Measurements from ENCODE around the gene KANK2.

DNA sequence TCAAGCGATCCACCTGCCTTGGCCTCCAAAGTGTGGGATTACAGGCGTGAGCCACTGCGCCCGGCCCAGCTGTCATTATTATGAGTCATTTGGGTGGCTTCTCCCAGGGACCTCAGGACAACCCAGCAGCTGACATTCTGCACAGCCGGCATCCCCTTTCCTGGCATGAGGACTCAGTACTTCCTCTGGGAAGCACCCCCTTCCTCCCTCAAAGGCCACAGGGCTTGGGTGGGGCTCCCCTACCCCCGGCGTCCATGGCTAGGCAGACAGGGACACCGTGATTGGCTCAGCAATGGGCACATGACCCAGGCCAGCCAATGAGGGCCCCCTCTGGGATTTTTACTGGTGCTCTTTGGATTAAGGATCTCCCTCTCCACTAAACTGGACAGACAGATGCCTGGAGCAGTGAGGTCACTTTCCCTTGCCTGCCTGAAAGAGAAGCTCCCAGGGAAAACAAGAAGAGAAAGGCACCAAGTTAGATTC is 6.0 kb downstream of the KANK2 start:
- TF ChIP-seq CTCF (IDR thresholded peaks at IDR 0.05; ENCODE audit: low read length), result no peak
- TF ChIP-seq EZH2 (IDR thresholded peaks at IDR 0.05; ENCODE audit: borderline replicate concordance, low read length), result no peak

All from OCI-LY1 (cell line).